IMR-90 (cell line): ENCODE results near the gene GAS7. TPM values are rescaled to one million over a fixed set of nuclear protein-coding genes. Genes with fewer than 3 reads are reported as not detected.
A peak's percentile ranks its signal among the peaks of the same experiment; 100 is the strongest.

Source experiments
- ATAC-seq: fragments of 200-7000 bp; cut with Tn5 transposase; 2 replicates; pipeline ENCODE4 v1.9.1; 2020; ENCODE audit warnings: low read depth, mild to moderate bottlenecking, moderate library complexity
- BruUV-seq: library from RNA; stranded (reverse); fragments of 400-500 nt; replicated peaks from 2 replicates; lab custom pipeline; 2021; lab: Mats Ljungman, UMichigan
- CTCF ChIA-PET: fragments of 300-600 bp; formaldehyde crosslinking; extraction: SDS; loops from one replicate; lab custom pipeline; 2021; ENCODE audit warnings: antibody characterized with exemption; lab: Yijun Ruan, JAX
- POLR2A ChIA-PET: fragments of 300-600 bp; sonication (Branson Sonifier 250); formaldehyde crosslinking; loops from one replicate; lab custom pipeline; 2022; ENCODE audit warnings: antibody characterized with exemption; ENCODE audit not compliant: unreplicated experiment; lab: Charles Lee
- DNase-seq: peaks from one replicate; pipeline ENCODE4 v3.0.0; 2013
- H2AFZ ChIP-seq: replicated peaks from 2 replicates; pipeline ENCODE3; 2013; ENCODE audit warnings: low read length, mild to moderate bottlenecking; ENCODE audit not compliant: poor library complexity
- H2AK5ac ChIP-seq: 2 replicates; pipeline ENCODE4 v1.6.1; 2013; ENCODE audit warnings: low read depth, low read length, inconsistent platforms
- H2AK9ac ChIP-seq: replicated peaks from 2 replicates; pipeline ENCODE3; 2013; ENCODE audit warnings: mild to moderate bottlenecking, low read depth, low read length, moderate library complexity; ENCODE audit not compliant: poor library complexity
- H2BK120ac ChIP-seq: 2 replicates; pipeline ENCODE4 v1.6.1; 2013; ENCODE audit warnings: low read depth, low read length, inconsistent platforms
- H2BK15ac ChIP-seq: 3 replicates; pipeline ENCODE4 v1.6.1; 2013; ENCODE audit warnings: low read depth, low read length, inconsistent platforms
- H2BK20ac ChIP-seq: 2 replicates; pipeline ENCODE4 v1.6.1; 2013; ENCODE audit warnings: low read depth, mild to moderate bottlenecking, inconsistent platforms, low read length, moderate library complexity
- H2BK5ac ChIP-seq: 2 replicates; pipeline ENCODE4 v1.6.1; 2013; ENCODE audit warnings: mild to moderate bottlenecking, low read depth, low read length, inconsistent platforms; ENCODE audit not compliant: poor library complexity, severe bottlenecking
- H3K14ac ChIP-seq: replicated peaks from 2 replicates; pipeline ENCODE4 v1.6.1; 2013; ENCODE audit warnings: low read depth, low read length, inconsistent platforms
- H3K18ac ChIP-seq: 2 replicates; pipeline ENCODE4 v1.6.1; 2013; ENCODE audit warnings: low read depth, low read length, control low read depth
- H3K23ac ChIP-seq: 2 replicates; pipeline ENCODE4 v1.6.1; 2013; ENCODE audit warnings: low read depth, low read length, inconsistent platforms
- H3K27ac ChIP-seq: 2 replicates; pipeline ENCODE4 v1.5.1; 2013; ENCODE audit warnings: mild to moderate bottlenecking, control low read depth, low read length; ENCODE audit not compliant: insufficient read depth
- H3K27me3 ChIP-seq: 2 replicates; pipeline ENCODE4 v1.6.1; 2013; ENCODE audit warnings: low read length; ENCODE audit not compliant: control insufficient read depth, insufficient read depth
- H3K36me3 ChIP-seq: 2 replicates; pipeline ENCODE4 v1.6.1; 2013; ENCODE audit warnings: low read length, mixed read lengths; ENCODE audit not compliant: control insufficient read depth, insufficient read depth
- H3K4ac ChIP-seq: 2 replicates; pipeline ENCODE4 v1.6.1; 2013; ENCODE audit warnings: low read depth, low read length, inconsistent platforms
- H3K4me1 ChIP-seq: 2 replicates; pipeline ENCODE4 v1.6.1; 2013; ENCODE audit warnings: low read length, mixed read lengths; ENCODE audit not compliant: control insufficient read depth, insufficient read depth
- H3K4me2 ChIP-seq: 2 replicates; pipeline ENCODE4 v1.6.1; 2013; ENCODE audit warnings: low read depth, mild to moderate bottlenecking, control low read depth, low read length, moderate library complexity
- H3K4me3 ChIP-seq: 2 replicates; pipeline ENCODE4 v1.5.1; 2013; ENCODE audit warnings: low read depth, mild to moderate bottlenecking, control low read depth, low read length, moderate library complexity; ENCODE audit not compliant: insufficient read depth
- H3K56ac ChIP-seq: 2 replicates; pipeline ENCODE4 v1.6.1; 2013; ENCODE audit warnings: low read length, inconsistent platforms; ENCODE audit not compliant: insufficient read depth; ENCODE audit errors: extremely low read depth
- H3K79me1 ChIP-seq, 2 experiments: 2 replicates each; pipeline ENCODE4 v1.6.1; 2013; ENCODE audit warnings: low read length in 2 of 2, inconsistent platforms in 1 of 2, low read depth in 1 of 2
- H3K9ac ChIP-seq: 2 replicates; pipeline ENCODE4 v1.6.1; 2013; ENCODE audit warnings: low read depth, low read length, control low read depth
- H3K9me1 ChIP-seq: 2 replicates; pipeline ENCODE4 v1.6.1; 2013; ENCODE audit warnings: low read length, inconsistent platforms; ENCODE audit not compliant: insufficient read depth
- H3K9me3 ChIP-seq: 2 replicates; pipeline ENCODE4 v1.6.1; 2013; ENCODE audit warnings: low read length; ENCODE audit not compliant: control insufficient read depth, insufficient read depth
- H4K20me1 ChIP-seq: 2 replicates; pipeline ENCODE4 v1.6.1; 2013; ENCODE audit warnings: low read length, inconsistent platforms; ENCODE audit not compliant: insufficient read depth
- H4K5ac ChIP-seq: 2 replicates; pipeline ENCODE4 v1.6.1; 2013; ENCODE audit warnings: mild to moderate bottlenecking, low read depth, low read length, control low read depth
- H4K8ac ChIP-seq, 2 experiments: 2 replicates each; pipeline ENCODE4 v1.6.1; 2013; ENCODE audit warnings: low read depth in 2 of 2, low read length in 2 of 2, control low read depth in 1 of 2, inconsistent platforms in 1 of 2
- H4K91ac ChIP-seq: 2 replicates; pipeline ENCODE4 v1.6.1; 2013; ENCODE audit warnings: low read depth, low read length, inconsistent platforms; ENCODE audit not compliant: insufficient read depth
- BHLHE40 ChIP-seq: fragments of 150-350 bp; IDR thresholded peaks from 2 replicates; pipeline ENCODE4 v1.6.1; 2016; ENCODE audit warnings: mild to moderate bottlenecking, low read depth, low read length
- CEBPB ChIP-seq: IDR thresholded peaks from 2 replicates; pipeline ENCODE4 v1.6.1; 2012; ENCODE audit warnings: low read depth, low read length, improper control_type of control experiment
- CHD1 ChIP-seq: IDR thresholded peaks from 2 replicates; pipeline ENCODE4 v1.6.1; 2012; ENCODE audit warnings: low read depth, low read length, improper control_type of control experiment
- CTCF ChIP-seq: conservative IDR thresholded peaks from 2 replicates; pipeline ENCODE4 v1.5.1; 2012; ENCODE audit warnings: mild to moderate bottlenecking, low read depth, low read length, improper control_type of control experiment
- ELK1 ChIP-seq: fragments of 150-350 bp; IDR thresholded peaks from 2 replicates; pipeline ENCODE4 v1.6.1; 2016; ENCODE audit warnings: low read depth, mild to moderate bottlenecking, low read length, moderate library complexity, borderline replicate concordance
- FOS ChIP-seq: fragments of 150-350 bp; IDR thresholded peaks from 2 replicates; pipeline ENCODE4 v1.6.1; 2016; ENCODE audit warnings: low read depth, low read length
- MAFK ChIP-seq: IDR thresholded peaks from 2 replicates; pipeline ENCODE4 v1.6.1; 2012; ENCODE audit warnings: low read depth, low read length, improper control_type of control experiment
- MAZ ChIP-seq: IDR thresholded peaks from 2 replicates; pipeline ENCODE4 v1.6.1; 2012; ENCODE audit warnings: low read depth, mild to moderate bottlenecking, low read length, improper control_type of control experiment, moderate library complexity, borderline replicate concordance
- MXI1 ChIP-seq: IDR thresholded peaks from 2 replicates; pipeline ENCODE4 v1.6.1; 2012; ENCODE audit warnings: low read depth, mild to moderate bottlenecking, low read length, moderate library complexity, borderline replicate concordance
- NFE2L2 ChIP-seq: fragments of 150-350 bp; IDR thresholded peaks from 2 replicates; pipeline ENCODE4 v1.6.1; 2016; ENCODE audit warnings: low read depth, mild to moderate bottlenecking, low read length
- POLR2A ChIP-seq: IDR thresholded peaks from 2 replicates; pipeline ENCODE4 v1.6.1; 2012; ENCODE audit warnings: mild to moderate bottlenecking, low read depth, low read length
- RAD21 ChIP-seq: IDR thresholded peaks from 2 replicates; pipeline ENCODE4 v1.6.1; 2012; ENCODE audit warnings: low read length, improper control_type of control experiment
- RFX5 ChIP-seq: IDR thresholded peaks from 2 replicates; pipeline ENCODE4 v1.8.0; 2012; ENCODE audit warnings: low read depth, mild to moderate bottlenecking, low read length, moderate library complexity
- SMC3 ChIP-seq: fragments of 150-350 bp; IDR thresholded peaks from 2 replicates; pipeline ENCODE4 v1.6.1; 2016; ENCODE audit warnings: low read depth, mild to moderate bottlenecking, antibody characterized with exemption, low read length, moderate library complexity
- WGBS, 2 experiments: methylation state at CpG; one replicate each; pipeline versions ENCODE4 v1.1.5 to v1.1.7; 2013; ENCODE audit warnings: missing lambda C conversion rate in 2 of 2; ENCODE audit not compliant: insufficient read length in 1 of 2; ENCODE audit errors: extremely low coverage in 2 of 2; 5-methylcytosine and 5-hydroxymethylcytosine counted together
- dilution Hi-C: fragments of 300-500 bp; cut with HindIII; formaldehyde crosslinking; loops from one replicate; pipeline ENCODE4 v1.14.3; 2018; ENCODE audit warnings: low sequenced_read_pairs; ENCODE audit not compliant: unreplicated experiment
- in situ Hi-C: fragments of 300-500 bp; cut with MboI; formaldehyde crosslinking; loops from 3 replicates; pipeline ENCODE4 v1.14.3; 2019; ENCODE audit warnings: low sequenced_read_pairs, inconsistent platforms, mixed read lengths
- intact Hi-C: fragments of 100-400 bp; cut with micrococcal nuclease; formaldehyde crosslinking; loops from 2 replicates; pipeline ENCODE4 v1.10.0; 2022
- polyA plus RNA-seq, 3 experiments: library from polyadenylated mRNA; depleted of rRNA; stranded (reverse); fragments of >200 nt; gene quantifications; 2 replicates each; pipeline ENCODE4 v1.2.3, GENCODE V29; 2012; ENCODE audit warnings: low replicate concordance in 1 of 3
- total RNA-seq: library from RNA; depleted of rRNA; stranded (reverse); fragments of >200 nt; gene quantifications from 2 replicates; pipeline ENCODE4 v1.2.3, GENCODE V29; 2012

GAS7 gene
- total and polyA plus RNA-seq, 2 of the 4 experiments (the other 2 are of a cell fraction): 4.6 to 5.0 TPM

GRCh38 chr17:10139577-10139976, 58.8 kb downstream of the GAS7 start:
- Histone ChIP-seq H3K56ac (no peak overlapping the region), H3K79me1 (peaks cover 3 to 9% of the 10 kb centered on the region in 2 experiments; a peak in 2 of 4 replicates), H3K36me3 (no peaks in the 10 kb centered on the region), H3K18ac (no peak overlapping the region; the same call in 1 of the 2 replicates), H4K91ac (no peak overlapping the region), H4K5ac (no peak overlapping the region), H3K23ac (no peak overlapping the region), H3K9ac (no peak overlapping the region), H2AK5ac (0 out of 2 replicates have a peak overlapping the region, but pooled peaks have one; percentile 34), H4K8ac (peak overlapping the region in 1 of 2 experiments; percentile 52; a peak in 2 of 4 replicates), H2BK120ac (0 out of 2 replicates have a peak overlapping the region, but pooled peaks have one; percentile 16), H3K4me2 (no peak overlapping the region), H2AFZ (no peak overlapping the region), H3K27ac (no peak overlapping the region), H3K4me3 (no peak overlapping the region), H2AK9ac (no peak overlapping the region), H2BK20ac (peak overlapping the region; percentile 72), H3K14ac (peak overlapping the region; percentile 55; the same call in 1 of the 2 replicates), H2BK5ac (no peak overlapping the region), H3K4ac (peak overlapping the region; percentile 64), H3K9me1 (peaks cover 20% of the 10 kb centered on the region), H3K4me1 (peaks cover 20% of the 10 kb centered on the region), H3K27me3 (no peaks in the 10 kb centered on the region), H4K20me1 (no peaks in the 10 kb centered on the region), H2BK15ac (peak overlapping the region; percentile 73; the same call in 2 of the 3 replicates), H3K9me3 (no peaks in the 10 kb centered on the region)
- ChIA-PET POLR2A (no interaction called here), CTCF (no interaction called here)
- DNase-seq (no peak), ATAC-seq (no peak)
- TF ChIP-seq CHD1 (no peak), CTCF (no peak), CEBPB (no peak), RFX5 (no peak), MAZ (no peak), FOS (no peak), BHLHE40 (no peak), NFE2L2 (no peak), SMC3 (no peak), POLR2A (no peak), MXI1 (no peak), ELK1 (no peak), RAD21 (no peak), MAFK (no peak)
- WGBS, 2 experiments: no CpG with 5 or more reads among the region's 2 CpGs
- BruUV-seq: no TSS peak
- in situ Hi-C loops (no loop called here), intact Hi-C loops (no loop called here), dilution Hi-C loops (no loop called here)
